Measurements from ENCODE around the gene PCARE. TPM values are rescaled to one million over a fixed set of nuclear protein-coding genes. Genes with fewer than 3 reads are reported as not detected.

PCARE gene
- total and polyA plus RNA-seq, 2 of the 8 experiments (the other 6 are each of a cell fraction or from before 2014, with no cell fraction given), result not detected

GRCh38 chr2:29054430-29054829 is 19.9 kb downstream of the PCARE start:
- no peak overlapping the region for H2AFZ ChIP-seq (ENCODE audit: low read length)
- CTCF ChIA-PET (ENCODE audit: partially characterized antibody), result interaction anchor here (1.0 to 1.7 kb wide), 4 partner anchors 9 to 18 kb away, joined by 3 to 4 read pairs (median 4); no protein-coding TSS in a partner anchor
- no peak overlapping the region for H2BK5ac ChIP-seq (ENCODE audit: low read depth, low read length)
- H2BK20ac ChIP-seq (ENCODE audit: low read length), result no peak overlapping the region
- H2BK120ac ChIP-seq (replicated peaks; ENCODE audit: low read depth, low read length), result no peak overlapping the region
- no peaks in the 10 kb centered on the region for H4K20me1 ChIP-seq (replicated peaks in 1 of 2; ENCODE audit: control insufficient read depth in 1 of 2, insufficient read depth in 2 of 2, low read length in 2 of 2)
- H2BK12ac ChIP-seq (ENCODE audit: low read depth, low read length), result no peak overlapping the region
- WGBS, 2 experiments (ENCODE audit: extremely low coverage in 1 of 2, insufficient coverage in 1 of 2, insufficient read length in 1 of 2, insufficient replicate concordance in 2 of 2, low coverage in 1 of 2, low lambda C conversion rate in 2 of 2, missing lambda C conversion rate in 1 of 2), result 96% methylated on average over 4 of the region's 7 CpGs; no CpG with 5 or more reads in 1 of the 2 experiments
- no peak for DNase-seq (ENCODE audit: low read depth in 1 of 2, low spot score in 2 of 2)
- no peak overlapping the region for H2BK15ac ChIP-seq (ENCODE audit: low read length)
- H3K4me2 ChIP-seq (ENCODE audit: insufficient read depth in 1 of 2, low read depth in 2 of 2, low read length in 2 of 2), result no peak overlapping the region
- POLR2A ChIA-PET (ENCODE audit: partially characterized antibody), result no interaction called here
- no peak overlapping the region for H3K4me3 ChIP-seq (ENCODE audit: extremely low read depth in 1 of 4, insufficient read depth in 2 of 4, low read depth in 3 of 4, low read length in 4 of 4)
- no peak overlapping the region for H4K8ac ChIP-seq (ENCODE audit: extremely low read depth, insufficient read depth, low read length)
- H3K23ac ChIP-seq (ENCODE audit: insufficient read length), result no peak overlapping the region
- H3K56ac ChIP-seq (replicated peaks; ENCODE audit: insufficient read length, low read depth, low read length), result no peak overlapping the region
- no peaks in the 10 kb centered on the region for H3K27me3 ChIP-seq (replicated peaks in 1 of 4; ENCODE audit: control insufficient read depth in 3 of 4, extremely low read depth in 1 of 4, insufficient read depth in 3 of 4, low read length in 3 of 4)
- H3K9ac ChIP-seq (replicated peaks in 1 of 4; ENCODE audit: extremely low read depth in 1 of 4, low read depth in 3 of 4, low read length in 3 of 4), result no peak overlapping the region
- H3K23me2 ChIP-seq (ENCODE audit: low read depth, low read length), result no peaks in the 10 kb centered on the region
- H3K79me1 ChIP-seq (ENCODE audit: low read depth, low read length), result no peaks in the 10 kb centered on the region
- peaks cover 0 to 5% (median 2%) of the 10 kb centered on the region in 4 experiments; a peak in 4 of 7 replicates for H3K4me1 ChIP-seq (replicated peaks in 1 of 4; ENCODE audit: control insufficient read depth in 3 of 4, insufficient read depth in 4 of 4, low read length in 3 of 4)
- H4K91ac ChIP-seq (replicated peaks; ENCODE audit: insufficient read length, low read length), result no peak overlapping the region
- no peak overlapping the region for H3K18ac ChIP-seq (ENCODE audit: extremely low read depth, low read length)
- H3K36me3 ChIP-seq (ENCODE audit: control insufficient read depth in 2 of 4, insufficient read depth in 4 of 4, low read length in 3 of 4), result no peaks in the 10 kb centered on the region
- no peaks in the 10 kb centered on the region for H3K79me2 ChIP-seq (ENCODE audit: control insufficient read depth in 1 of 2, insufficient read depth in 2 of 2, low read length in 2 of 2)
- H4K5ac ChIP-seq (ENCODE audit: insufficient read length, low read depth, low read length), result no peak overlapping the region
- H2AK5ac ChIP-seq (ENCODE audit: low read depth, low read length), result no peak overlapping the region
- no peaks in the 10 kb centered on the region for H3K9me3 ChIP-seq (ENCODE audit: insufficient read depth in 2 of 2, low read depth in 1 of 2, low read length in 1 of 2)
- no peak overlapping the region for H3K4ac ChIP-seq (replicated peaks; ENCODE audit: insufficient read length, low read depth, low read length)
- FAIRE-seq, result no peak
- H3K27ac ChIP-seq (ENCODE audit: low read depth, low read length), result no peak overlapping the region
- no peak overlapping the region for H3K14ac ChIP-seq (ENCODE audit: insufficient read length)
- no peak for TF ChIP-seq FOSL1 (IDR thresholded peaks at IDR 0.05; ENCODE audit: insufficient read depth, low read depth, low read length)
- no peak for TF ChIP-seq RXRA (IDR thresholded peaks at IDR 0.05; ENCODE audit: insufficient read depth, low read depth, low read length)
- no peak for TF ChIP-seq ASH2L (IDR thresholded peaks at IDR 0.05; ENCODE audit: low read length)
- no peak for TF ChIP-seq POU5F1 (IDR thresholded peaks at IDR 0.05; ENCODE audit: low read depth, low read length)
- TF ChIP-seq ZNF274 (IDR thresholded peaks at IDR 0.05; ENCODE audit: borderline replicate concordance, extremely low read depth, low read length), result no peak
- TF ChIP-seq TBP (IDR thresholded peaks at IDR 0.05; ENCODE audit: low read depth, low read length), result no peak
- TF ChIP-seq KDM1A (IDR thresholded peaks at IDR 0.05; ENCODE audit: borderline replicate concordance, low read length), result no peak
- no peak for TF ChIP-seq RFX5 (IDR thresholded peaks at IDR 0.05; ENCODE audit: borderline replicate concordance, low read depth, low read length)
- TF ChIP-seq SRF (IDR thresholded peaks at IDR 0.05; ENCODE audit: low read depth, low read length), result no peak
- TF ChIP-seq ATF3 (IDR thresholded peaks at IDR 0.05; ENCODE audit: insufficient read depth, low read depth, low read length), result no peak
- no peak for TF ChIP-seq POLR2A (IDR thresholded peaks at IDR 0.05; ENCODE audit: control extremely low read depth in 1 of 2, low read depth in 2 of 2, low read length in 2 of 2)
- TF ChIP-seq SIX5 (IDR thresholded peaks at IDR 0.05; ENCODE audit: low read depth, low read length), result no peak

Data from H1 (cell line).